SK-N-MC (cell line): ENCODE data around the gene MRC1.

Experiments
- EZH2 ChIP-seq: fragments of 200-600 bp; sonication (generic); IDR thresholded peaks from one replicate; pipeline ENCODE4 v1.6.1; 2017; ENCODE audit warnings: antibody characterized with exemption
- POLR2AphosphoS5 ChIP-seq: IDR thresholded peaks from 2 replicates; pipeline ENCODE4 v1.6.1; 2012; ENCODE audit warnings: mild to moderate bottlenecking, low read depth, low read length, borderline replicate concordance

GRCh38 chr10:17831341-17831740, 22.2 kb downstream of the MRC1 start:
- TF ChIP-seq POLR2AphosphoS5 (no peak), EZH2 (no peak)
